Endothelial cell (in vitro differentiated cells): ENCODE data around the gene ALG14. TPM values are rescaled to one million over a fixed set of nuclear protein-coding genes. Genes with fewer than 3 reads are reported as not detected.
"Not testable (repeated sequence)": the region's sequence is repeated elsewhere in the genome, so short reads cannot be mapped to it uniquely, and the experiment has no call there.

ENCODE experiments used
- DNase-seq: peaks from one replicate; pipeline ENCODE4 v3.0.0; 2021; ENCODE audit warnings: low spot score
- H3K27ac Mint-ChIP-seq: one replicate; pipeline ENCODE4 v1.8.0; 2021; ENCODE audit warnings: mixed read lengths, inconsistent platforms; ENCODE audit not compliant: unreplicated experiment
- H3K27me3 Mint-ChIP-seq: one replicate; pipeline ENCODE4 v1.8.0; 2021; ENCODE audit warnings: mild to moderate bottlenecking, moderate library complexity, mixed read lengths, inconsistent platforms; ENCODE audit not compliant: unreplicated experiment
- H3K36me3 Mint-ChIP-seq: one replicate; pipeline ENCODE4 v1.8.0; 2021; ENCODE audit warnings: mild to moderate bottlenecking, low read depth, mixed read lengths, inconsistent platforms; ENCODE audit not compliant: unreplicated experiment
- H3K4me1 Mint-ChIP-seq: one replicate; pipeline ENCODE4 v1.8.0; 2021; ENCODE audit warnings: mild to moderate bottlenecking, mixed read lengths, inconsistent platforms; ENCODE audit not compliant: unreplicated experiment
- H3K4me3 Mint-ChIP-seq: one replicate; pipeline ENCODE4 v1.8.0; 2021; ENCODE audit warnings: mild to moderate bottlenecking, mixed read lengths, inconsistent platforms; ENCODE audit not compliant: unreplicated experiment
- H3K9me3 Mint-ChIP-seq: one replicate; pipeline ENCODE4 v1.8.0; 2021; ENCODE audit warnings: mixed read lengths, inconsistent platforms; ENCODE audit not compliant: unreplicated experiment
- total RNA-seq: library from RNA; stranded (reverse); fragmentation: NEBNext Ultra II Directional; extraction: Animal tissue kit (Norgen Biotek cat#: 25700); gene quantifications from one replicate; pipeline ENCODE4 v1.2.1, GENCODE V29; 2021; ENCODE audit not compliant: unreplicated experiment
- TF ChIP-seq, protein P1 (sequence below): fragments of 200-600 bp; sonication (generic); IDR thresholded peaks from one replicate; pipeline ENCODE4 v1.5.0; 2021; ENCODE audit warnings: antibody characterized with exemption; ENCODE audit not compliant: unreplicated experiment

The ALG14 gene
- total RNA-seq, 1 donor from 2014 or later, result 2.2 TPM

DNA sequence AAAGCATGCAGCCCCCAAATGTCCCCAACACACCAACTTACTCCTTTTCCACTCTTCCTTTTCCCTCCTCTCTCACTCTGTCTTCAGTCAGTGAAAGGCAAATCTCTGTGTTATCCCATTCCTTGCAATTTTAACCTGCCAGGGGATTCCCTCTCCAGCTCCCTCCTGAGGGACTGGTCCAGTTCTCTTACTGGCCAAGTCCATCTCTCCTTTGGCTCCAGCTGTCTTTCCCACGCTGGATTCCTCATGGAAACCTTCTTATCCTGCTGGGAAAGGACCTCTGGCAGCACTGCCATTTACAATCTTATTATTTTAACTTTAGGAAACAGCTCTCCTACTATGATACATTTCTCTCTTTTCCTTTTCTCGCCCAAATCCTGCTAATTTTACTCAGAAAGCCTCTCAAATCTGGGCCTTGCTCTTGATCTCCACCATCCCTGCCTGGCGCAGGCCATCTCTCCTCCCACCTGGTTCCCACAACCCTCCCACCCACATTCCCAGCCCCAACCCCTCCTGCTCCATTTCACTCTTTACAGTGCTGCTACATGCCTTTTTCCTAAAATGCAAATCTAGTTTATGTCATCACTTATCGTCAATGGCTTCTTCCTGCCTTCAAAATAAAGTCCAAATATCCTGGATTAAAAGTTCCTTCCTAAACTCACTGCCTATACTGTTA is 73.2 kb downstream of the ALG14 start:
- Mint-ChIP-seq H3K4me1 (peaks cover 38% of the 10 kb centered on the region), H3K4me3 (no peak overlapping the region), H3K36me3 (no peaks in the 10 kb centered on the region), H3K27me3 (peaks cover 7% of the 10 kb centered on the region), H3K9me3 (no peaks in the 10 kb centered on the region), H3K27ac (no peak overlapping the region)
- no peak for DNase-seq
- TF ChIP-seq, protein P1, sequence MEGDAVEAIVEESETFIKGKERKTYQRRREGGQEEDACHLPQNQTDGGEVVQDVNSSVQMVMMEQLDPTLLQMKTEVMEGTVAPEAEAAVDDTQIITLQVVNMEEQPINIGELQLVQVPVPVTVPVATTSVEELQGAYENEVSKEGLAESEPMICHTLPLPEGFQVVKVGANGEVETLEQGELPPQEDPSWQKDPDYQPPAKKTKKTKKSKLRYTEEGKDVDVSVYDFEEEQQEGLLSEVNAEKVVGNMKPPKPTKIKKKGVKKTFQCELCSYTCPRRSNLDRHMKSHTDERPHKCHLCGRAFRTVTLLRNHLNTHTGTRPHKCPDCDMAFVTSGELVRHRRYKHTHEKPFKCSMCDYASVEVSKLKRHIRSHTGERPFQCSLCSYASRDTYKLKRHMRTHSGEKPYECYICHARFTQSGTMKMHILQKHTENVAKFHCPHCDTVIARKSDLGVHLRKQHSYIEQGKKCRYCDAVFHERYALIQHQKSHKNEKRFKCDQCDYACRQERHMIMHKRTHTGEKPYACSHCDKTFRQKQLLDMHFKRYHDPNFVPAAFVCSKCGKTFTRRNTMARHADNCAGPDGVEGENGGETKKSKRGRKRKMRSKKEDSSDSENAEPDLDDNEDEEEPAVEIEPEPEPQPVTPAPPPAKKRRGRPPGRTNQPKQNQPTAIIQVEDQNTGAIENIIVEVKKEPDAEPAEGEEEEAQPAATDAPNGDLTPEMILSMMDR, result no peak

DNA sequence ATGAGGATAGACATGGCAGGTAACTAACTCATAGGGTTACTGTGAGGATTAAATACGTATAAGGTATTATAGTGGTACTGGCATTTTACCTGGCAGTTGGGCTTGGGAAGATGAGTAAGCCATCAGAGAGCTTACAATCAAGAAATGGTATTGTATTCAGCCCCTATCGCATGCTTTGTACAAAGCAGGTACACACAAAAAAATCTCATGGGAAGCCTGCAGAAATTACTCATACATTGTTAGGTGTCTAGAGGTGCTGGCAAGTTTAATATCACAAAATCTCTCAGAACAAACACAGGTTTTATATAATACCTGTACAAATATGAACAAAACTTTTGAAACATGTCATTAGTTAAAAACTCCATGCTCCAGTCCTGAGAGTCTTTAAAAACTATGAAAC is 74.0 kb downstream of the ALG14 start:
- peaks cover 7% of the 10 kb centered on the region for H3K27me3 Mint-ChIP-seq

DNA sequence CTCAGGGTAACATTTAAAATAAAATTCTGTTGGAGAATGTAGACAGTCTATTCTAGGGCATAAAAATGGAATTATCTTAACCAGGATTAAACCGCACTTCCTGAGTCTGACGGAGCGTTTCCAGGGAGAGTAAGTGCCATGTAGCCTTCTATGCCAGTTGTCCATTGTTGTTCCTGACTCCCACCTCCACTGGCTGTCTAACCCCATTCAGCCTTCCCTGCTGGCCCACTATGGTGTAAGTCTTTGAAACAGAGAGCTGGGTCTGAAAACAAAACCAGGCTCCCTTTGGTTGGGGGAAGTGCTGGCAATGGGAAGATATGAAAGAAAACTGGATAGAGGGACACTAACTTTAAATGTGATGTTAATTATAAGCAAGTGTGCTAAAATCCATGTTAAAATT is 74.6 kb downstream of the ALG14 start:
- DNase-seq, result no peak
- TF ChIP-seq, protein P1, result no peak
- Mint-ChIP-seq H3K4me3 (no peak overlapping the region), H3K4me1 (peaks cover 51% of the 10 kb centered on the region), H3K9me3 (no peaks in the 10 kb centered on the region), H3K36me3 (no peaks in the 10 kb centered on the region), H3K27me3 (peaks cover 7% of the 10 kb centered on the region), H3K27ac (no peak overlapping the region)

More for the DNA sequence above, 74.0 kb downstream of the ALG14 start:
- H3K36me3 Mint-ChIP-seq, result no peaks in the 10 kb centered on the region
- H3K4me1 Mint-ChIP-seq, result peaks cover 47% of the 10 kb centered on the region
- H3K9me3 Mint-ChIP-seq, result no peaks in the 10 kb centered on the region
- H3K4me3 Mint-ChIP-seq, result no peak overlapping the region
- TF ChIP-seq, protein P1, result no peak
- no peak overlapping the region for H3K27ac Mint-ChIP-seq
- DNase-seq, result no peak

DNA sequence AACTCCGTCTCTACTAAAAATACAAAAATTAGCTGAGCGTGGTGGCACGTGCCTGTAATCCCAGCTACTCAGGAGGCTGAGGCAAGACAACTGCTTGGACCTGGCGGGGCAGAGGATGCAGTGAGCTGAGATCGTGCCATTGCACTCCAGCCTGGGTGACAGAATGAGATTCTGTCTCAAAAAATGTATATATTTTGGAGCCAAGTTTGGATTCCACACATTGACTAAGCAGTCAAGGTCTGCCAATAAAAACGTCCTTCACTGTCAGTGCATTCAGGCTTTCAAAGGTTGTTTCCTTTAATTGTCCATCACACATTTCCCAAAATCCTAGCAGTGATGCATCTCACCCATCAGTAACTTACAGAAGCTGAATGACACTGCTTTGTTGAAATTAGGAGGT is 77.2 kb downstream of the ALG14 start:
- DNase-seq, H3K9me3 Mint-ChIP-seq, H3K27me3 Mint-ChIP-seq, H3K4me3 Mint-ChIP-seq, H3K36me3 Mint-ChIP-seq: not testable (repeated sequence)
- Mint-ChIP-seq H3K27ac (peak overlapping the region; percentile 85), H3K4me1 (peaks cover 67% of the 10 kb centered on the region)

DNA sequence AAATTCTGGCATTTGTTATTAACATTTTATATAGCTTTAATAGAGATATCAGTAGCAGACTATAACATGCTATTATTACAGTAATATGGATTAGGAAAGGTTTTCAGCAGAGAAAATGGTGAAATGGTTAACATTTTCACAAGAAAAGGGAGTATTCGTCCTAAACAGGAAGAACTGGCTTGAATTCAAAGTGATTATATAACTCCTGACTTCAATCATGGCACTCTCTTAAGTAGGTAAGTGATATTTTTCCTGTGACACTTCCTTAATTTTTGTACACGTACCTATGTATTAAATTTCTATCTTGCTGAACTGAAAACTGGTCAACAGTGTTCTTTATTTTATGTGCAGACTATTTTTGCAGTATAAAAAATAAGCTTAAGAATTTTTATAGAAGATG is 77.9 kb downstream of the ALG14 start:
- DNase-seq, result no peak
- Mint-ChIP-seq H3K27ac (peak overlapping the region; percentile 85), H3K27me3 (peaks cover 5% of the 10 kb centered on the region), H3K4me1 (peaks cover 72% of the 10 kb centered on the region), H3K9me3 (no peaks in the 10 kb centered on the region), H3K36me3 (no peaks in the 10 kb centered on the region), H3K4me3 (peak overlapping the region; percentile 13)
- TF ChIP-seq, protein P1, result no peak
